KMS-11 (cell line): ENCODE data around the gene TENT5D.
"Not testable (repeated sequence)": the region's sequence is repeated elsewhere in the genome, so short reads cannot be mapped to it uniquely, and the experiment has no call there.

Source experiments
- H2AFZ ChIP-seq: fragments of 200-600 bp; sonication (generic); 2 replicates; pipeline ENCODE4 v1.6.1; 2016; ENCODE audit warnings: antibody characterized with exemption, mixed run types, low read depth
- H3K27ac ChIP-seq: fragments of 200-600 bp; sonication (generic); 2 replicates; pipeline ENCODE4 v1.6.1; 2016; ENCODE audit warnings: mild to moderate bottlenecking, mixed run types
- H3K27me3 ChIP-seq: fragments of 200-600 bp; sonication (generic); 2 replicates; pipeline ENCODE4 v1.6.1; 2017; ENCODE audit warnings: mild to moderate bottlenecking, low read depth, mixed run types, moderate library complexity; ENCODE audit not compliant: insufficient read depth
- H3K36me3 ChIP-seq: fragments of 200-600 bp; sonication (generic); 2 replicates; pipeline ENCODE4 v1.6.1; 2017; ENCODE audit warnings: mild to moderate bottlenecking, mixed run types; ENCODE audit not compliant: insufficient read depth
- H3K4me1 ChIP-seq: fragments of 200-600 bp; sonication (generic); 2 replicates; pipeline ENCODE4 v1.6.1; 2016; ENCODE audit warnings: mild to moderate bottlenecking, low read depth, mixed run types; ENCODE audit not compliant: poor library complexity, severe bottlenecking
- H3K4me2 ChIP-seq: fragments of 200-600 bp; sonication (generic); 2 replicates; pipeline ENCODE4 v1.7.0; 2016; ENCODE audit warnings: mild to moderate bottlenecking, mixed run types
- H3K4me3 ChIP-seq: fragments of 200-600 bp; sonication (generic); IDR thresholded peaks from 2 replicates; pipeline ENCODE4 v1.6.1; 2017; ENCODE audit warnings: low read depth, low read length, mixed read lengths; ENCODE audit not compliant: insufficient read depth
- H3K79me2 ChIP-seq: fragments of 200-600 bp; sonication (generic); 2 replicates; pipeline ENCODE4 v1.6.1; 2016; ENCODE audit warnings: low read depth, mixed run types; ENCODE audit not compliant: insufficient read depth
- H3K9ac ChIP-seq: fragments of 200-600 bp; sonication (generic); 2 replicates; pipeline ENCODE4 v1.6.1; 2016; ENCODE audit warnings: mild to moderate bottlenecking, mixed run types
- H4K20me1 ChIP-seq: fragments of 200-600 bp; sonication (generic); 2 replicates; pipeline ENCODE4 v1.6.1; 2016; ENCODE audit warnings: mild to moderate bottlenecking, mixed run types; ENCODE audit not compliant: insufficient read depth
- TF ChIP-seq, protein P1 (sequence below): fragments of 200-600 bp; sonication (generic); conservative IDR thresholded peaks from 2 replicates; pipeline ENCODE4 v1.6.1; 2017; ENCODE audit warnings: low read depth, mild to moderate bottlenecking, antibody characterized with exemption, low read length, moderate library complexity, mixed read lengths

TENT5D gene

DNA sequence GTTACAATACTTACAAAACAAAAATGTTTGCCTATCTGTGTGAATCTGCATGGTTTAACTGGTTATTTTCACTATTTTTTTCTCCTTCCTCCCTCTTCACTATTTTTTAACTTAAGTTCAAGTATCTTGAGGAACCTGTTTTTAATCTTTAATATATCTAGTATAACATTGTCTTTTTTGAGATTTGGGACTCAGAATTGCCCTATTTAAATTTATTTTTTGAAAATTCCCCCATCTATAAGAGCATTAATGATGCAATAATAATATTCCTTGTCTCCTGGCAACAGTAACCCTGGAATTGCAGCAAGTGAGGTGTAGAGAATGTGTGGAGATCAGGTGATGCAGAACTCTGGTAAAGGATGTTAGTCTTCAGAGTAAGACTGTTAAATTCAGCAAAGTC lies at the start of gene TENT5D:
Gene TENT5D (plus strand): TSS at position 301 of the 400 bp plus-strand sequence. CDS start 22,093 bp downstream, outside the sequence.
- Histone ChIP-seq H3K4me3 (no peak within 1 kb of the TSS), H3K36me3 (no peaks in the 10 kb centered on the region), H2AFZ (no peak within 1 kb of the TSS), H4K20me1 (no peaks in the 10 kb centered on the region), H3K4me2 (no peak within 1 kb of the TSS), H3K79me2 (no peaks in the 10 kb centered on the region), H3K27ac (no peak within 1 kb of the TSS), H3K4me1 (peaks cover 23% of the 10 kb centered on the region), H3K27me3 (no peaks in the 10 kb centered on the region), H3K9ac (no peak within 1 kb of the TSS)
- TF ChIP-seq, protein P1, sequence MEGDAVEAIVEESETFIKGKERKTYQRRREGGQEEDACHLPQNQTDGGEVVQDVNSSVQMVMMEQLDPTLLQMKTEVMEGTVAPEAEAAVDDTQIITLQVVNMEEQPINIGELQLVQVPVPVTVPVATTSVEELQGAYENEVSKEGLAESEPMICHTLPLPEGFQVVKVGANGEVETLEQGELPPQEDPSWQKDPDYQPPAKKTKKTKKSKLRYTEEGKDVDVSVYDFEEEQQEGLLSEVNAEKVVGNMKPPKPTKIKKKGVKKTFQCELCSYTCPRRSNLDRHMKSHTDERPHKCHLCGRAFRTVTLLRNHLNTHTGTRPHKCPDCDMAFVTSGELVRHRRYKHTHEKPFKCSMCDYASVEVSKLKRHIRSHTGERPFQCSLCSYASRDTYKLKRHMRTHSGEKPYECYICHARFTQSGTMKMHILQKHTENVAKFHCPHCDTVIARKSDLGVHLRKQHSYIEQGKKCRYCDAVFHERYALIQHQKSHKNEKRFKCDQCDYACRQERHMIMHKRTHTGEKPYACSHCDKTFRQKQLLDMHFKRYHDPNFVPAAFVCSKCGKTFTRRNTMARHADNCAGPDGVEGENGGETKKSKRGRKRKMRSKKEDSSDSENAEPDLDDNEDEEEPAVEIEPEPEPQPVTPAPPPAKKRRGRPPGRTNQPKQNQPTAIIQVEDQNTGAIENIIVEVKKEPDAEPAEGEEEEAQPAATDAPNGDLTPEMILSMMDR: no peak

DNA sequence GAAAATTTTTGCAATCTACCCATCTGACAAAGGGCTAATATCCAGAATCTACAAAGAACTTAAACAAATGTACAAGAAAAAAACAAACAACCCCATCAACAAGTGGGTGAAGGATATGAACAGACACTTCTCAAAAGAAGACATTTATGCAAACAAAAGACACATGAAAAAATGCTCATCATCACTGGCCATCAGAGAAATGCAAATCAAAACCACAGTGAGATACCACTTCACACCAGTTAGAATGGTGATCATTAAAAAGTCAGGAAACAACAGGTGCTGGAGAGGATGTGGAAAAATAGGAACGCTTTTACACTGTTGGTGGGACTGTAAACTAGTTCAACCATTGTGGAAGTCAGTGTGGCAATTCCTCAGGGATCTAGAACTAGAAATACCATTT lies 34.6 kb upstream of the TENT5D start:
- H3K4me2 ChIP-seq, H2AFZ ChIP-seq, H3K9ac ChIP-seq, H3K27me3 ChIP-seq, H4K20me1 ChIP-seq, H3K27ac ChIP-seq, H3K79me2 ChIP-seq, H3K4me1 ChIP-seq, H3K4me3 ChIP-seq, H3K36me3 ChIP-seq: not testable (repeated sequence)

DNA sequence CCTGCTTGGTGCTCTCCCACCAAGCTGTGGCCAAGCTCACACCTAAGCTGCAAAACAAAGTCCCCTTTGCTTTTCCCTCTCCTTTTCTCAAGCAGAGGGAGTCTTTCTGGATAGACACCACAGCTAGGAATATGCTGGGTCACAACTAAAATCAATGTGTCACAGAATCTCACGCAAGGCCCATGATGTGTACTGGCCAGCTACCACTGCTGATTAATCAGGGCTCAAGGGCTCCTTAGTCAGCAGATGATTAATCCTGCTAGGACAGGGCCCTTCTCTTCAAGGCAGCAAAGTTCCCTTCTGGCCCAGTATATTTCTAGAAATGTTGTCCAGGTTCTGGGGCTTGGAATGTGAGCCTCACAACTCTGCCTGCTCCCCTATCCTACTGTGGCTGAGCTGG lies 32.0 kb upstream of the TENT5D start:
- H4K20me1 ChIP-seq: no peaks in the 10 kb centered on the region
- H3K36me3 ChIP-seq: no peaks in the 10 kb centered on the region
- H3K27ac ChIP-seq: no peak overlapping the region
- H3K79me2 ChIP-seq: no peaks in the 10 kb centered on the region
- H3K9ac ChIP-seq: no peak overlapping the region
- H3K4me3 ChIP-seq: no peak overlapping the region
- H2AFZ ChIP-seq: no peak overlapping the region
- H3K27me3 ChIP-seq: no peaks in the 10 kb centered on the region
- TF ChIP-seq, protein P1: no peak
- no peak overlapping the region for H3K4me2 ChIP-seq
- H3K4me1 ChIP-seq: no peaks in the 10 kb centered on the region

DNA sequence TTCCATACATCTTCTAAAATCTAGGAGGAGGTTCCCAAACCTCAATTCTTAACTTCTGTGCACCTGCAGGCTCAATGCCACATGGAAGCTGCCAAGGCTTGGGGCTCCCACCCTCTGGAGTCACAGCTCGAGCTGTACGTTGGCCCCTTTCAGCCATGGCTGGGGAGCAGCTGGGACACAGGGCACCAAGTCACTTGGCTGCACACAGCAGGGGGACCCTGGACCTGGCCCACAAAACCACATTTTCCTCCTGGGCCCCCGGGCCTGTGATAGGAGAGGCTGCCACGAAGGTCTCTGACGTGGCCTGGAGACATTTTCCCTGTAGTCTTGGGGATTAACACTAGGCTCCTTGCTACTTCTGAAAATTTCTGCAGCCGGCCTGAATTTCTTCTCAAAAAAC lies 8.2 kb upstream of the TENT5D start:
- no peaks in the 10 kb centered on the region for H4K20me1 ChIP-seq

DNA sequence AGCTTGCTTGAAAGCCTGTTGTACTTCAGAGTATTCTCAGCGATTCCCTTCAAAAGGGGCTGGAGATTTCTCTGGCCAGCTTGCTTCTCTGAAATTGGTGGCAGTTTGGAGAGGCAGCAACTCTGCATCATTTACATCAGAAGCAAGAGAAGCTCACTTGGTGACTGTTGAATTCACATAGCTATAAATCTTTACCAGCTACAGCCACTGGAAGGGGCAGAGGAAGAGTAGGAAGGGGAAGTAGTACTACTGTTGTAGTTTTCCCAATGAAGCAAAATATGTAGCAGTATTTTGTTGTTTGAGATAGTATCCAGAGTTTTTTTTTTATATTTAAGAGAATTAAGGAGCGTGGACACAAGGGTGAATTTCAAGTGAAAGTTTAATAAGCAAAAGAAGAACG lies 2.8 kb downstream of the TENT5D start:
- no peak overlapping the region for H2AFZ ChIP-seq
- H3K4me1 ChIP-seq: no peaks in the 10 kb centered on the region
- TF ChIP-seq, protein P1: no peak

More for the DNA sequence above, 8.2 kb upstream of the TENT5D start:
- no peaks in the 10 kb centered on the region for H3K27me3 ChIP-seq
- no peaks in the 10 kb centered on the region for H3K36me3 ChIP-seq
- H3K27ac ChIP-seq: no peak overlapping the region
- TF ChIP-seq, protein P1: no peak
- no peak overlapping the region for H3K9ac ChIP-seq
- peaks cover 15% of the 10 kb centered on the region for H3K4me1 ChIP-seq
- H3K4me2 ChIP-seq: no peak overlapping the region
- no peak overlapping the region for H2AFZ ChIP-seq
- no peak overlapping the region for H3K4me3 ChIP-seq
- H3K79me2 ChIP-seq: no peaks in the 10 kb centered on the region

More for the DNA sequence above, 2.8 kb downstream of the TENT5D start:
- Histone ChIP-seq H3K9ac (no peak overlapping the region), H3K36me3 (no peaks in the 10 kb centered on the region), H3K27ac (no peak overlapping the region), H3K27me3 (no peaks in the 10 kb centered on the region), H3K4me2 (no peak overlapping the region), H3K4me3 (no peak overlapping the region), H3K79me2 (no peaks in the 10 kb centered on the region), H4K20me1 (no peaks in the 10 kb centered on the region)
